ENCODE results near the gene TOP1.

TOP1 gene

DNA sequence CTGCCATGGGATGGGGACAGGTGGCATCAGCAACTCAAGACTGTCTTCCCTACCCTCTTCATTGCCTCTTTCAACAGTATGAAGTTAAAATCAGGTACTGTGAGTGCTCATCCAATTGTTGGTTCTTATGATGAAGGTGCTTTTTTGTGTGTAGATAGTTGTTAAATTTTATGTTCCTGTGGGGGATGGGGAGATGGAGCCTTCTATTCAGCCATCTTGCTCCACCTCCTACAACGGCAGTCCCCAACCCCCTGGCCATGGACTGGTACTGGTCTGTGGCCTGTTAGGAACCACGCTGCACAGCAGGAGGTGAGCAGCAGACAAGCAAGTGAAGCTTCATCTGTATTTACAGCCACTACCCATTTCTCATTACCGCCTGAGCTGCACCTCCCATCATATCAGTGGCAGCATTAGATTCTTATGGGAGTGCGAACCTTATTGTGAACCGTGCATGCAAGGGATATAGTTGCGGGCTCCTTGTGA, 47.8 kb upstream of the TOP1 start:
- no peak for TF ChIP-seq EZH2phosphoT487 (IDR thresholded peaks at IDR 0.05; ENCODE audit: borderline replicate concordance, low read length)
- TF ChIP-seq, protein P1, sequence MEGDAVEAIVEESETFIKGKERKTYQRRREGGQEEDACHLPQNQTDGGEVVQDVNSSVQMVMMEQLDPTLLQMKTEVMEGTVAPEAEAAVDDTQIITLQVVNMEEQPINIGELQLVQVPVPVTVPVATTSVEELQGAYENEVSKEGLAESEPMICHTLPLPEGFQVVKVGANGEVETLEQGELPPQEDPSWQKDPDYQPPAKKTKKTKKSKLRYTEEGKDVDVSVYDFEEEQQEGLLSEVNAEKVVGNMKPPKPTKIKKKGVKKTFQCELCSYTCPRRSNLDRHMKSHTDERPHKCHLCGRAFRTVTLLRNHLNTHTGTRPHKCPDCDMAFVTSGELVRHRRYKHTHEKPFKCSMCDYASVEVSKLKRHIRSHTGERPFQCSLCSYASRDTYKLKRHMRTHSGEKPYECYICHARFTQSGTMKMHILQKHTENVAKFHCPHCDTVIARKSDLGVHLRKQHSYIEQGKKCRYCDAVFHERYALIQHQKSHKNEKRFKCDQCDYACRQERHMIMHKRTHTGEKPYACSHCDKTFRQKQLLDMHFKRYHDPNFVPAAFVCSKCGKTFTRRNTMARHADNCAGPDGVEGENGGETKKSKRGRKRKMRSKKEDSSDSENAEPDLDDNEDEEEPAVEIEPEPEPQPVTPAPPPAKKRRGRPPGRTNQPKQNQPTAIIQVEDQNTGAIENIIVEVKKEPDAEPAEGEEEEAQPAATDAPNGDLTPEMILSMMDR (IDR thresholded peaks at IDR 0.05; ENCODE audit: low read depth, low read length, poor library complexity, severe bottlenecking), result no peak
- no peaks in the 10 kb centered on the region for H4K20me1 ChIP-seq (ENCODE audit: control insufficient read depth, insufficient read depth, low read depth, low read length)
- 0 out of 2 replicates have a peak, but pooled peaks cover 3% of the 10 kb centered on the region for H3F3A ChIP-seq (ENCODE audit: control insufficient read depth, insufficient read depth)
- H3K4me1 ChIP-seq (ENCODE audit: control insufficient read depth, low read length), result peaks cover 15% of the 10 kb centered on the region
- no peaks in the 10 kb centered on the region for H3K9me2 ChIP-seq (replicated peaks; ENCODE audit: control insufficient read depth, low read length)
- no peaks in the 10 kb centered on the region for H3K27me3 ChIP-seq (ENCODE audit: control insufficient read depth, low read length)
- no peaks in the 10 kb centered on the region for H3K36me3 ChIP-seq (ENCODE audit: control insufficient read depth, low read length)
- no peak overlapping the region for H3K4me2 ChIP-seq (ENCODE audit: low read length)
- H3K4me3 ChIP-seq (ENCODE audit: low read length), result no peak overlapping the region
- peaks cover 21% of the 10 kb centered on the region for H3K9me3 ChIP-seq (ENCODE audit: control insufficient read depth, insufficient read depth, low read length)
- no peaks in the 10 kb centered on the region for H3K79me2 ChIP-seq (ENCODE audit: control insufficient read depth, low read length)
- H3K27ac ChIP-seq (ENCODE audit: low read depth, low read length), result no peak overlapping the region

DNA sequence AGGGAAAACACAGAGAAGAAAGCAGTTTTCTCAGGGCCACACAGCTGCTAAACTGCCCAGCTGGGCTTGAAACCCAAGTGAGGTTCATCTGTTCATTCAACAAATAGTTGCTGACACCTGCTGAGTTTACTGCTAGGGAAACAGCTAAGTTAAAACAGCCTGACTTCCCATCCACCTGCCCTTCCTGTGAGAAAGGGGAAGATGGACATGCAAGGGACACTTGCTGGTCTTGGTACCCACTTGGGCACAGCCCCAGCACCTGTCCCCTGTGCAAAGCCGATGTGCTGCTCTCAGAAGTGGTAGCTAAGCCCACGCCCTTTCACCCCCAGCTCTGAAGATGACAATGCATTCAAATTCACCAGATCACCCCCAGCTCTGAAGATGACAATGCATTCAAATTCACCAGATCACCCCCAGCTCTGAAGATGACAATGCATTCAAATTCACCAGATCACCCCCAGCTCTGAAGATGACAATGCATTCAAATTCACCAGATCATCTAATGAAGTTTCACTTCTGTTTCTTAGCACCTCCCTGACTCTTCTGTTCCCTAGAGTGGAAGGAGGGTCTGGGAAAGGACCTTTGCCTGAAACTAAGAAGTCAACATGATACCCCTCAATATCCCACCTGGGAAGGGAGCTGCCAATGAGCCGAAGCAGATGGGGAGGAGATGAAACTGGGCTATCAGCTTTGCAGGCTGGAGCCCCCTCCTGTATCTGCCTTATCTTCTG, 46.0 kb upstream of the TOP1 start:
- peaks cover 12% of the 10 kb centered on the region for H3F3A ChIP-seq (ENCODE audit: control insufficient read depth, insufficient read depth)
- no peak overlapping the region for H3K4me3 ChIP-seq (ENCODE audit: low read length)
- no peaks in the 10 kb centered on the region for H3K79me2 ChIP-seq (ENCODE audit: control insufficient read depth, low read length)
- peaks cover 30% of the 10 kb centered on the region for H3K4me1 ChIP-seq (ENCODE audit: control insufficient read depth, low read length)
- H3K9me2 ChIP-seq (replicated peaks; ENCODE audit: control insufficient read depth, low read length), result no peaks in the 10 kb centered on the region
- H3K27ac ChIP-seq (ENCODE audit: low read depth, low read length), result no peak overlapping the region
- H3K4me2 ChIP-seq (ENCODE audit: low read length), result no peak overlapping the region; the same call in 1 of the 2 replicates
- no peaks in the 10 kb centered on the region for H3K36me3 ChIP-seq (ENCODE audit: control insufficient read depth, low read length)
- H3K9me3 ChIP-seq (ENCODE audit: control insufficient read depth, insufficient read depth, low read length), result peaks cover 12% of the 10 kb centered on the region
- H3K27me3 ChIP-seq (ENCODE audit: control insufficient read depth, low read length), result no peaks in the 10 kb centered on the region
- TF ChIP-seq, protein P1 (IDR thresholded peaks at IDR 0.05; ENCODE audit: low read depth, low read length, poor library complexity, severe bottlenecking), result no peak
- TF ChIP-seq EZH2phosphoT487 (IDR thresholded peaks at IDR 0.05; ENCODE audit: borderline replicate concordance, low read length), result no peak
- H4K20me1 ChIP-seq (ENCODE audit: control insufficient read depth, insufficient read depth, low read depth, low read length), result no peaks in the 10 kb centered on the region

DNA sequence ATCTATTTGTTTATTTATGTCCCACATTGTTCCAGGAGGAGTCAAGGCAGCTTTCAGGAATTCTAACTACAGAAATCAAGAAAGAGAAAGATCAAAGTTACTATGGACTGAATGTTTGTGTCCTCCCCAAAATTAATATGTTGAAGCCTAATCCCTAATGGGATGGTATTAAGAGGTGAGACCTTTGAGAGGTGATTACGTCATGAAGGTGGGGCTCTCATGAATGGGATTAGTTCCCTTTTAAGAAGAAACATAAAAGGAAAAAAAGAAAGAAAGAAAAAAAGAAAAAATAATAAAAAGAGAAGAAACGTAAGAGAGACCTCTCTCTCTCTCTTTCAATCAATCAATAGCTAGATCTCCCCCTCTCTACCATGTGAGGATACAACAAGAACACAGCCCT, 44.7 kb upstream of the TOP1 start:
- Histone ChIP-seq H4K20me1 (ENCODE audit: control insufficient read depth, insufficient read depth, low read depth, low read length) (no peaks in the 10 kb centered on the region), H3K9me2 (replicated peaks; ENCODE audit: control insufficient read depth, low read length) (no peaks in the 10 kb centered on the region), H3K27me3 (ENCODE audit: control insufficient read depth, low read length) (no peaks in the 10 kb centered on the region), H3K27ac (ENCODE audit: low read depth, low read length) (no peak overlapping the region), H3K79me2 (ENCODE audit: control insufficient read depth, low read length) (no peaks in the 10 kb centered on the region), H3K4me1 (ENCODE audit: control insufficient read depth, low read length) (peaks cover 30% of the 10 kb centered on the region), H3K36me3 (ENCODE audit: control insufficient read depth, low read length) (no peaks in the 10 kb centered on the region), H3K4me2 (ENCODE audit: low read length) (no peak overlapping the region), H3F3A (ENCODE audit: control insufficient read depth, insufficient read depth) (peaks cover 12% of the 10 kb centered on the region), H3K9me3 (ENCODE audit: control insufficient read depth, insufficient read depth, low read length) (peaks cover 2% of the 10 kb centered on the region; the same call in 1 of the 2 replicates), H3K4me3 (ENCODE audit: low read length) (no peak overlapping the region)
- TF ChIP-seq EZH2phosphoT487 (IDR thresholded peaks at IDR 0.05; ENCODE audit: borderline replicate concordance, low read length), result no peak
- TF ChIP-seq, protein P1 (IDR thresholded peaks at IDR 0.05; ENCODE audit: low read depth, low read length, poor library complexity, severe bottlenecking), result no peak
